BLaER1 (cell line): ENCODE results near the gene SHROOM1.
"Not testable (repeated sequence)": the region's sequence is repeated elsewhere in the genome, so short reads cannot be mapped to it uniquely, and the experiment has no call there.

Experiments used
- H3K27ac ChIP-seq: shearing (Covaris generic); formaldehyde crosslinking; 2 replicates; pipeline ENCODE4 v1.8.1; 2022
- H3K27me3 ChIP-seq: shearing (Covaris generic); formaldehyde crosslinking; 2 replicates; pipeline ENCODE4 v1.8.1; 2022
- H3K36me3 ChIP-seq: shearing (Covaris generic); formaldehyde crosslinking; 2 replicates; pipeline ENCODE4 v1.8.1; 2022
- H3K4me1 ChIP-seq: shearing (Covaris generic); formaldehyde crosslinking; 2 replicates; pipeline ENCODE4 v1.8.1; 2022
- H3K4me2 ChIP-seq: shearing (Covaris generic); formaldehyde crosslinking; 2 replicates; pipeline ENCODE4 v1.8.1; 2022
- H3K4me3 ChIP-seq: shearing (Covaris generic); formaldehyde crosslinking; 2 replicates; pipeline ENCODE4 v1.8.1; 2022
- H3K9ac ChIP-seq: shearing (Covaris generic); formaldehyde crosslinking; 2 replicates; pipeline ENCODE4 v1.8.1; 2022
- H3K9me3 ChIP-seq: shearing (Covaris generic); formaldehyde crosslinking; 2 replicates; pipeline ENCODE4 v1.8.1; 2022
- H4K20me1 ChIP-seq: shearing (Covaris generic); formaldehyde crosslinking; 2 replicates; pipeline ENCODE4 v1.8.1; 2022
- Cebpa-rat ChIP-seq: shearing (Covaris generic); IDR thresholded peaks from 2 replicates; pipeline ENCODE4 v1.8.1; 2022

The SHROOM1 gene

DNA sequence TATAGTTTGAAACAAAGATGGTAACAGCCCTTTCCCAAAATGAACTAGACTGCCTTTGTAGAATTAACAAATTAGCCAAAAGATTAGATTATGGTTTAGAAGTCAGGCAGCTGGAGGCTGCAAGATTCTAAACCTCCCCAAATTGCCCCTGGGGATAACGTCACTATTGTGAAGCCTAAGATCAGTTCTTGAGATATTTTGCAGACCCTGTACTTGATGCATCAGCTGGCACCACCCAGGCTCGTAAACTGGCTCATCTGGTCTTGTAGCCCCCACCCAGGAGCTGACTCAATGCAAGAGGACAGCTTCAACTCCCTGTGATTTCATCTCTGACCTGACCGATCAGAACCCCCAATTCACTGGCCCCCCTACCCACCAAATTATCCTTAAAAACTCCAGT is 21.6 kb downstream of the SHROOM1 start:
- peaks cover 18% of the 10 kb centered on the region for H4K20me1 ChIP-seq
- TF ChIP-seq Cebpa-rat = no peak
- no peak overlapping the region for H3K9ac ChIP-seq
- no peaks in the 10 kb centered on the region for H3K36me3 ChIP-seq
- H3K27ac ChIP-seq = no peak overlapping the region
- H3K9me3 ChIP-seq = peaks cover 1% of the 10 kb centered on the region
- H3K27me3 ChIP-seq = peaks cover 36% of the 10 kb centered on the region
- peaks cover 34% of the 10 kb centered on the region for H3K4me1 ChIP-seq
- no peak overlapping the region for H3K4me2 ChIP-seq
- no peak overlapping the region for H3K4me3 ChIP-seq

DNA sequence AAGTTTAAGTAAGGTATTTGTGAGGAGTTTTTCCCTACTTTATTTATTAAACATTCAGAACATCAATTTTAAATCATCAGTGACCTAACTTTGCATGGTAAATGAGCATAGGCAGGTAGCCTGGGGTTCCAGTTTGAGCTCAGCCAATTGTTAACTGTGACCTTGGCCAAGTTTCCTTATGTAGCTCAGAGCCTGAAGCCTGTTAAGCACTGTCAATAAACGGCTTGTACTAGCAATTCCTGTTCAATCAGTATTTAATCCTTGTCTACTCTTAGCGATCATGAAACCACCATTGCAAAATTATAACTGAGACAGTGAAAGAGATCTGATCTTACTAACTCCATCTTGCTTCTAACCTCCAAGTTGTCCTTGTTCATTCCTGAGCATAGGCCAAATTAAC is 22.0 kb downstream of the SHROOM1 start:
- peaks cover 30% of the 10 kb centered on the region for H3K4me1 ChIP-seq
- H3K4me2 ChIP-seq = no peak overlapping the region
- peaks cover 32% of the 10 kb centered on the region for H3K27me3 ChIP-seq
- H3K9me3 ChIP-seq = no peaks in the 10 kb centered on the region
- TF ChIP-seq Cebpa-rat = no peak
- H3K9ac ChIP-seq = no peak overlapping the region
- no peak overlapping the region for H3K4me3 ChIP-seq
- peaks cover 13% of the 10 kb centered on the region; the same call in 1 of the 2 replicates for H4K20me1 ChIP-seq
- H3K27ac ChIP-seq = no peak overlapping the region
- H3K36me3 ChIP-seq = no peaks in the 10 kb centered on the region

DNA sequence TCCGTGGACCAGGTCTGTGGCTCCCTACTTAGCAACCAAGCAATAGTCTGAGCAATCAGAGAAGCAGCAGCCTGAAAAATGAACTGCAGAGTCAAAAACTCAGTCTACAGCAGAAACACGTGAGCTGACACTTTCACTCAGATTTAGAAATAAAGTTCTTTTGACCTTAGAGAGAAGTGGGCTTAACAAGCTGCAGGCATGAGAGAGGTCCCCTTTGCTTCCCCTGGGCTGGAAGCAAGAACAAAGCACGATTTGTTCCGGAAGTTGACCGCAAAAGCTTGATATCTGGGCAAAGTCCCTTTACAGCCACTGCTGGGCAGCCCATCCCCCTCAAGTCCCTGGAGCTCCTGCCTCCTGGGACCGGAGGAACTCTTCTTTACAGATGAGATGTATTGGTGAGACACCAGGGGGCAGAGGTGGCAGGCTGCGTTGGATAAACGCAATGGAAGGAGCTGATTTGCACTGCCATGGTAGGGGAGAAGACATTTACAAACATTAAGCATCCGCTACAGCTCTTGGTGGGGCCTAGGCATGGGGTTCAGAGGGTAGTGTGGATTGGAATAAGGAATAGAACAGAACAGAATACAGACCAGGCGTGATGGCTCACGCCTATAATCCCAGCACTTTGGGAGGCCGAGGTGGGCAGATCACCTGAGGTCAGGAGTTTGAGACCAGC is 23.1 kb downstream of the SHROOM1 start:
- TF ChIP-seq Cebpa-rat = no peak
- Histone ChIP-seq H3K4me2 (peak overlapping the region; percentile 76), H3K27ac (no peak overlapping the region)

DNA sequence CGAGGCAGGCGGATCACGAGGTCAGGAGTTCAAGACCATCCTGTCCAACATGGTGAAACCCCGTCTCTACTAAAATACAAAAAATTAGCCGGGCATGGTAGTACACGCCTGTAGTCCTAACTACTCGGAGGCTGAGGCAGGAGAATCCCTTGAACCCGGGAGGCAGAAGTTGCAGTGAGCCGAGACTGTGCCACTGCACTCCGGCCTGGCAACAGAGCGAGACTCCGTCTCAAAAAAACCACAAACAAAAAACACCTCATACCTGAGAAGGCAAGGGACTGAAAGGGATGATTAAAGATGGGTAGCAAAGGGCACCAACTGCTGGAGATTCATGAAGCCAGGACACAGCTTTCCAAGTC is 23.7 kb downstream of the SHROOM1 start:
- H4K20me1 ChIP-seq, H3K9me3 ChIP-seq, H3K4me3 ChIP-seq, H3K36me3 ChIP-seq, H3K27ac ChIP-seq: not testable (repeated sequence)
- peaks cover 22% of the 10 kb centered on the region for H3K4me1 ChIP-seq
- peak overlapping the region; percentile 21; the same call in 1 of the 2 replicates for H3K9ac ChIP-seq
- peak overlapping the region; percentile 76 for H3K4me2 ChIP-seq
- peaks cover 16% of the 10 kb centered on the region for H3K27me3 ChIP-seq

More for the DNA sequence above, 23.1 kb downstream of the SHROOM1 start:
- 0 out of 2 replicates have a peak, but pooled peaks cover 3% of the 10 kb centered on the region for H4K20me1 ChIP-seq
- H3K9me3 ChIP-seq = no peaks in the 10 kb centered on the region
- no peak overlapping the region for H3K4me3 ChIP-seq
- H3K27me3 ChIP-seq = peaks cover 21% of the 10 kb centered on the region
- peak overlapping the region; percentile 21; the same call in 1 of the 2 replicates for H3K9ac ChIP-seq
- peaks cover 22% of the 10 kb centered on the region for H3K4me1 ChIP-seq
- no peaks in the 10 kb centered on the region for H3K36me3 ChIP-seq

- peaks cover 22% of the 10 kb centered on the region for H3K4me1 ChIP-seq
- not testable (repeated sequence) for H3K9me3 ChIP-seq, H3K4me3 ChIP-seq, H3K4me2 ChIP-seq, H3K9ac ChIP-seq, H3K36me3 ChIP-seq, H3K27ac ChIP-seq, H3K27me3 ChIP-seq, H4K20me1 ChIP-seq
These were observed 24.6 kb downstream of the SHROOM1 start for GRCh38 chr5:132805872-132806271.

- H3K36me3 ChIP-seq, H3K27ac ChIP-seq, H3K9ac ChIP-seq, H4K20me1 ChIP-seq, H3K27me3 ChIP-seq, H3K4me3 ChIP-seq, H3K9me3 ChIP-seq: not testable (repeated sequence)
- H3K4me2 ChIP-seq = peak overlapping the region; percentile 14; the same call in 1 of the 2 replicates
- H3K4me1 ChIP-seq = peaks cover 22% of the 10 kb centered on the region
These were observed 26.2 kb downstream of the SHROOM1 start for GRCh38 chr5:132804219-132804618.

DNA sequence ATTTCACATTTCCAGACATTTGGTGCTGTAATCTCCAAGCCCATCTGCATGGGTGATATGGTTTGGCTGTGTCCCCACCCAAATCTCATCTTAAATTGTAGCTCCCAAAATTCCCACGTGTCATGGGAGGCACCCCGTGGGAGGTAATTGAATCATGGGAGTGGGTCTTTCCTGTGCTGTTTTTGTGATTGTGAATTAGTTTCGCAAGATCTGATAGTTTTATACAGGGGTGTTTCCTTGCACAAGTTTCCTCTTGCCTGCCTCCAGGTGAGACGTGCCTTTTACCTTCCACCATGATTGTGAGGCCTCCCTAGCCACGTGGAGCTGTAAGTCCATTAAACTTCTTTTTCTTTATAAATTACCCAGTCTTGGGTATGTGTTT is 27.8 kb downstream of the SHROOM1 start:
- H3K4me3 ChIP-seq, H3K9ac ChIP-seq, H3K27ac ChIP-seq, H3K9me3 ChIP-seq, H3K4me2 ChIP-seq, H3K27me3 ChIP-seq, H3K36me3 ChIP-seq, H4K20me1 ChIP-seq: not testable (repeated sequence)
- TF ChIP-seq Cebpa-rat = peak; percentile 33; the same call in 1 of the 2 replicates
- H3K4me1 ChIP-seq = peaks cover 20% of the 10 kb centered on the region

DNA sequence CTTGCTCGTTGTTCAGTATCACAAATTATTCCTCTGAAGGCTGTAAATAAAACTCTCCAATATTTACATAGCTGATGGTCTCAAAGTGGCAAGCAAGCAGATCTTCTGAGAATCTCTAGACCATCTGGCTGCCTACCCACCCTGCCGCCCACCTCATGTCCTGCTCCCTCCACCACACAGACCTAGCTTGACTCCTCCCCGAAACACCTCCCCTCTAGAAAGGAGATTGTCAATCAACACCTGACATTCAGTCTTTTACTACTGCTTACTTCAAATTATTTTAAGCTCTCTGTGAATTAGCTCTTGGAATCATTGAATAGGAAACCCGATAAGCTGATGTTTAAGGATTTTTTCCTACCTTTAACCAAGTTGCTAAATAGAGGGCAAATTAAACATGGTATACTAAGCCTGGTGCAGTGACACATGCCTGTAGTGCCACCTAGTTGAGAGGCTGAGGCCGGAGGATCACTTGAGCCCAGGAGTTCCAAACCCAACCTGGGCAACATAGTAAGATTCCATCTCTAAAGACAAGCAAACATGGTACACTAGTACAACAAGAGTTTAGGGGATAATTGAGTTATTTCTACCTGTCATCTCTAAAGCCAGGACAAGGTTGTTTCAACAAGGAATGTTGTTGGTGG is 28.3 kb downstream of the SHROOM1 start:
- no peak for TF ChIP-seq Cebpa-rat
- Histone ChIP-seq H3K9me3 (no peaks in the 10 kb centered on the region), H3K4me2 (no peak overlapping the region), H3K9ac (no peak overlapping the region), H4K20me1 (no peaks in the 10 kb centered on the region), H3K4me3 (no peak overlapping the region), H3K27me3 (no peaks in the 10 kb centered on the region), H3K36me3 (no peaks in the 10 kb centered on the region), H3K27ac (no peak overlapping the region), H3K4me1 (peaks cover 15% of the 10 kb centered on the region)

- H3K27ac ChIP-seq = no peak overlapping the region
- H3K27me3 ChIP-seq = no peaks in the 10 kb centered on the region
- no peak overlapping the region for H3K9ac ChIP-seq
- H3K4me2 ChIP-seq = no peak overlapping the region
- no peaks in the 10 kb centered on the region for H3K9me3 ChIP-seq
- peaks cover 10% of the 10 kb centered on the region for H3K4me1 ChIP-seq
- TF ChIP-seq Cebpa-rat = no peak
- no peaks in the 10 kb centered on the region for H3K36me3 ChIP-seq
- H4K20me1 ChIP-seq = no peaks in the 10 kb centered on the region
- no peak overlapping the region for H3K4me3 ChIP-seq
These were observed 29.9 kb downstream of the SHROOM1 start for GRCh38 chr5:132800545-132800944.

GRCh38 chr5:132799392-132799791 is 31.1 kb downstream of the SHROOM1 start:
- Histone ChIP-seq H3K27ac (no peak overlapping the region), H3K9ac (no peak overlapping the region), H3K4me3 (no peak overlapping the region), H3K27me3 (no peaks in the 10 kb centered on the region), H3K36me3 (no peaks in the 10 kb centered on the region), H3K9me3 (no peaks in the 10 kb centered on the region), H4K20me1 (no peaks in the 10 kb centered on the region), H3K4me1 (peaks cover 6% of the 10 kb centered on the region), H3K4me2 (no peak overlapping the region)
- TF ChIP-seq Cebpa-rat = no peak
